ENCODE measurements around the gene ALOX15. TPM values are rescaled to one million over a fixed set of nuclear protein-coding genes. Genes with fewer than 3 reads are reported as not detected.

ALOX15 gene
- total and polyA plus RNA-seq, 10 of the 15 experiments (the other 5 are each of a cell fraction or from before 2014, with no cell fraction given), result 0.05 to 1.0 (median 0.24) TPM

DNA sequence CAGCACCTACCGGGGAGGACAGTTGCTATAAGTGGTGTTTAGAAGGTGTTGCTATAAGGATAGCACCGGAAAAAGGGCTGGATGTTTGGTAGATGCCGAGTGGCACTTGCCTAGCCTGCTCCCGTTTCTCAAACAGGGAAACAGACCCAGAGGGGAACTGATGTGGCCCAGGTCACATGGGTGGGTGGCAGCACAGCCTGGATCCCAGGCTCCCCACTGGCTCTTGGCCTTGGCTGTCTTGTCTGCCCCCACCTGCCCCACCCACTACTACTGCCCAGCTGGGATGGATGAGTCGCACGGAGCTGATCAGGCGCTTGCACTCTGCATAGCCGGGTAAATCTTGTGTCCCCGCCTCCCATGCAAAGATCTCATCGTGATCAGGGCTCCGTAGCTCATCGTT, 49.9 kb downstream of the ALOX15 start:
- no peak for FAIRE-seq
- POLR2A ChIA-PET, result no interaction called here
- H2AFZ ChIP-seq (ENCODE audit: control insufficient read depth, low read depth, low read length), result no peak overlapping the region
- in situ Hi-C loops (cut with MboI), result no loop called here
- no peaks in the 10 kb centered on the region; the same call in 1 of the 2 replicates for H4K20me1 ChIP-seq (ENCODE audit: control insufficient read depth, insufficient read depth)
- no peak overlapping the region for H3K27ac ChIP-seq (ENCODE audit: control insufficient read depth, insufficient read depth)
- SMC1A ChIA-PET (ENCODE audit: uncharacterized antibody, unreplicated experiment), result no interaction called here
- no peaks in the 10 kb centered on the region for H3K9me3 ChIP-seq (replicated peaks; ENCODE audit: control insufficient read depth, insufficient read depth, low read length)
- H3K4me1 ChIP-seq (ENCODE audit: control insufficient read depth, insufficient read depth, low read length), result no peaks in the 10 kb centered on the region
- 41% methylated on average over 12 of the region's 12 CpGs for WGBS (ENCODE audit: insufficient coverage, insufficient replicate concordance, low lambda C conversion rate, missing lambda C conversion rate)
- CTCF ChIA-PET, result no interaction called here
- DNase-seq (ENCODE audit: low read depth, low spot score), result no peak
- no peak overlapping the region for H3K4me2 ChIP-seq (ENCODE audit: control insufficient read depth, insufficient read depth)
- intact Hi-C loops (cut with micrococcal nuclease; ENCODE audit: unreplicated experiment), result no loop called here
- H3K79me2 ChIP-seq (ENCODE audit: control insufficient read depth, insufficient read depth, low read length), result no peaks in the 10 kb centered on the region
- BruUV-seq (replicated peaks), result no TSS peak
- H3K27me3 ChIP-seq (replicated peaks in 1 of 2; ENCODE audit: control insufficient read depth in 2 of 2, insufficient read depth in 2 of 2, low read length in 1 of 2), result peaks cover 3 to 4% of the 10 kb centered on the region in 2 experiments; a peak in 3 of 4 replicates
- no peaks in the 10 kb centered on the region for H3K36me3 ChIP-seq (ENCODE audit: control insufficient read depth in 2 of 2, insufficient read depth in 2 of 2, low read length in 1 of 2)
- no peak for ATAC-seq
- no peak overlapping the region for H3K4me3 ChIP-seq
- RAD21 ChIA-PET (ENCODE audit: unreplicated experiment), result no interaction called here
- H3K9ac ChIP-seq (ENCODE audit: control insufficient read depth, insufficient read depth, low read length), result no peak overlapping the region
- TF ChIP-seq SIX5 (IDR thresholded peaks at IDR 0.05; ENCODE audit: low read depth, low read length, severe bottlenecking) (no peak), TARDBP (IDR thresholded peaks at IDR 0.05; ENCODE audit: borderline replicate concordance) (no peak), CEBPZ (IDR thresholded peaks at IDR 0.05; ENCODE audit: low read depth, low read length) (no peak), ZZZ3 (IDR thresholded peaks at IDR 0.05; ENCODE audit: control insufficient read depth, insufficient read length, low read depth) (no peak), PRDM15 (CRISPR knock-in tag; IDR thresholded peaks at IDR 0.05) (no peak), NR2C2 (IDR thresholded peaks at IDR 0.05; ENCODE audit: borderline replicate concordance, control insufficient read depth, insufficient read length, low read depth) (no peak), FOXM1 (IDR thresholded peaks at IDR 0.05; ENCODE audit: low read depth, low read length) (no peak), NFYA (IDR thresholded peaks at IDR 0.05; ENCODE audit: borderline replicate concordance, low read depth, low read length) (no peak), SMAD1 (IDR thresholded peaks at IDR 0.05; ENCODE audit: low read depth, partially characterized antibody) (no peak), NFIC (IDR thresholded peaks at IDR 0.05; ENCODE audit: low read depth, low read length) (no peak), ZBED1 (IDR thresholded peaks at IDR 0.05; ENCODE audit: borderline replicate concordance) (no peak), EZH2 (IDR thresholded peaks at IDR 0.05; ENCODE audit: borderline replicate concordance, control insufficient read depth, low read depth, low read length) (no peak)
- TF ChIP-seq, protein P1, sequence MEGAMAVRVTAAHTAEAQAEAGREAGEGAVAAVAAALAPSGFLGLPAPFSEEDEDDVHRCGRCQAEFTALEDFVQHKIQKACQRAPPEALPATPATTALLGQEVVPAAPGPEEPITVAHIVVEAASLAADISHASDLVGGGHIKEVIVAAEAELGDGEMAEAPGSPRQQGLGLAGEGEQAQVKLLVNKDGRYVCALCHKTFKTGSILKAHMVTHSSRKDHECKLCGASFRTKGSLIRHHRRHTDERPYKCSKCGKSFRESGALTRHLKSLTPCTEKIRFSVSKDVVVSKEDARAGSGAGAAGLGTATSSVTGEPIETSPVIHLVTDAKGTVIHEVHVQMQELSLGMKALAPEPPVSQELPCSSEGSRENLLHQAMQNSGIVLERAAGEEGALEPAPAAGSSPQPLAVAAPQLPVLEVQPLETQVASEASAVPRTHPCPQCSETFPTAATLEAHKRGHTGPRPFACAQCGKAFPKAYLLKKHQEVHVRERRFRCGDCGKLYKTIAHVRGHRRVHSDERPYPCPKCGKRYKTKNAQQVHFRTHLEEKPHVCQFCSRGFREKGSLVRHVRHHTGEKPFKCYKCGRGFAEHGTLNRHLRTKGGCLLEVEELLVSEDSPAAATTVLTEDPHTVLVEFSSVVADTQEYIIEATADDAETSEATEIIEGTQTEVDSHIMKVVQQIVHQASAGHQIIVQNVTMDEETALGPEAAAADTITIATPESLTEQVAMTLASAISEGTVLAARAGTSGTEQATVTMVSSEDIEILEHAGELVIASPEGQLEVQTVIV (IDR thresholded peaks at IDR 0.05; ENCODE audit: borderline replicate concordance, partially characterized antibody), result no peak
- TF ChIP-seq, protein P2, sequence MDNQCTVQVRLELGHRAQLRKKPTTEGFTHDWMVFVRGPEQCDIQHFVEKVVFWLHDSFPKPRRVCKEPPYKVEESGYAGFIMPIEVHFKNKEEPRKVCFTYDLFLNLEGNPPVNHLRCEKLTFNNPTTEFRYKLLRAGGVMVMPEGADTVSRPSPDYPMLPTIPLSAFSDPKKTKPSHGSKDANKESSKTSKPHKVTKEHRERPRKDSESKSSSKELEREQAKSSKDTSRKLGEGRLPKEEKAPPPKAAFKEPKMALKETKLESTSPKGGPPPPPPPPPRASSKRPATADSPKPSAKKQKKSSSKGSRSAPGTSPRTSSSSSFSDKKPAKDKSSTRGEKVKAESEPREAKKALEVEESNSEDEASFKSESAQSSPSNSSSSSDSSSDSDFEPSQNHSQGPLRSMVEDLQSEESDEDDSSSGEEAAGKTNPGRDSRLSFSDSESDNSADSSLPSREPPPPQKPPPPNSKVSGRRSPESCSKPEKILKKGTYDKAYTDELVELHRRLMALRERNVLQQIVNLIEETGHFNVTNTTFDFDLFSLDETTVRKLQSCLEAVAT (IDR thresholded peaks at IDR 0.05), result no peak
